ENCODE measurements around the gene MRC1. TPM values are rescaled to one million over a fixed set of nuclear protein-coding genes. Genes with fewer than 3 reads are reported as not detected.

Gene MRC1
- total RNA-seq, 2 donors from 2014 or later: 0.09 TPM; not detected in 1

GRCh38 chr10:17882557-17882956 lies 73.4 kb downstream of the MRC1 start:
- Histone ChIP-seq H3K27me3 (ENCODE audit: control insufficient read depth, insufficient read depth, low read length, poor library complexity, severe bottlenecking) (no peaks in the 10 kb centered on the region), H3K27ac (ENCODE audit: low read depth, low read length) (no peak overlapping the region), H3K4me3 (ENCODE audit: low read length) (no peak overlapping the region), H3K4me1 (ENCODE audit: control insufficient read depth, insufficient read depth, low read length) (no peaks in the 10 kb centered on the region), H3K9ac (ENCODE audit: extremely low read depth, low read length, poor library complexity, severe bottlenecking) (no peak overlapping the region), H3K36me3 (ENCODE audit: control insufficient read depth, insufficient read depth, low read length) (no peaks in the 10 kb centered on the region), H3K9me3 (ENCODE audit: control insufficient read depth, low read length) (peaks cover 8% of the 10 kb centered on the region)
- H3K9me3 Mint-ChIP-seq: peaks cover 6% of the 10 kb centered on the region
- no peaks in the 10 kb centered on the region for H3K36me3 Mint-ChIP-seq (ENCODE audit: low read depth)
- no peak overlapping the region for H3K27ac Mint-ChIP-seq
- WGBS, 2 experiments (ENCODE audit: insufficient coverage in 1 of 2, insufficient read length in 1 of 2): 94% methylated on average over 1 of the region's 1 CpG; no CpG with 5 or more reads in 1 of the 2 experiments
- TF ChIP-seq CTCF (conservative IDR thresholded peaks at IDR 0.05): no peak
- no peaks in the 10 kb centered on the region for H3K27me3 Mint-ChIP-seq (ENCODE audit: insufficient read depth)
- H3K4me3 Mint-ChIP-seq: no peak overlapping the region
- no peak for DNase-seq
- no peaks in the 10 kb centered on the region for H3K4me1 Mint-ChIP-seq

- Histone ChIP-seq H3K4me1 (ENCODE audit: control insufficient read depth, insufficient read depth, low read length) (no peaks in the 10 kb centered on the region), H3K27ac (ENCODE audit: low read depth, low read length) (no peak overlapping the region), H3K36me3 (ENCODE audit: control insufficient read depth, insufficient read depth, low read length) (no peaks in the 10 kb centered on the region), H3K4me3 (ENCODE audit: low read length) (no peak overlapping the region), H3K27me3 (ENCODE audit: control insufficient read depth, insufficient read depth, low read length, poor library complexity, severe bottlenecking) (no peaks in the 10 kb centered on the region), H3K9me3 (ENCODE audit: control insufficient read depth, low read length) (peaks cover 8% of the 10 kb centered on the region), H3K9ac (ENCODE audit: extremely low read depth, low read length, poor library complexity, severe bottlenecking) (no peak overlapping the region)
- TF ChIP-seq CTCF (conservative IDR thresholded peaks at IDR 0.05): no peak
- no peaks in the 10 kb centered on the region for H3K36me3 Mint-ChIP-seq (ENCODE audit: low read depth)
- 90% methylated on average over 1 of the region's 1 CpG; no CpG with 5 or more reads in 1 of the 2 experiments for WGBS, 2 experiments (ENCODE audit: insufficient coverage in 1 of 2, insufficient read length in 1 of 2)
- H3K27me3 Mint-ChIP-seq (ENCODE audit: insufficient read depth): no peaks in the 10 kb centered on the region
- H3K4me3 Mint-ChIP-seq: no peak overlapping the region
- no peak for DNase-seq
- peaks cover 6% of the 10 kb centered on the region for H3K9me3 Mint-ChIP-seq
- no peak overlapping the region for H3K27ac Mint-ChIP-seq
- no peaks in the 10 kb centered on the region for H3K4me1 Mint-ChIP-seq
Measured at GRCh38 chr10:17883621-17884020, 74.5 kb downstream of the MRC1 start.

GRCh38 chr10:17888189-17888588 lies 79.0 kb downstream of the MRC1 start:
- H3K27me3 Mint-ChIP-seq (ENCODE audit: insufficient read depth): no peaks in the 10 kb centered on the region

More at GRCh38 chr10:17888189-17888588, 79.0 kb downstream of the MRC1 start:
- Histone ChIP-seq H3K9me3 (ENCODE audit: control insufficient read depth, low read length) (peaks cover 8% of the 10 kb centered on the region), H3K36me3 (ENCODE audit: control insufficient read depth, insufficient read depth, low read length) (no peaks in the 10 kb centered on the region), H3K27ac (ENCODE audit: low read depth, low read length) (no peak overlapping the region), H3K27me3 (ENCODE audit: control insufficient read depth, insufficient read depth, low read length, poor library complexity, severe bottlenecking) (no peaks in the 10 kb centered on the region), H3K9ac (ENCODE audit: extremely low read depth, low read length, poor library complexity, severe bottlenecking) (no peak overlapping the region), H3K4me1 (ENCODE audit: control insufficient read depth, insufficient read depth, low read length) (no peaks in the 10 kb centered on the region), H3K4me3 (ENCODE audit: low read length) (no peak overlapping the region)
- H3K27ac Mint-ChIP-seq: no peak overlapping the region
- no peaks in the 10 kb centered on the region for H3K36me3 Mint-ChIP-seq (ENCODE audit: low read depth)
- no peak overlapping the region for H3K4me3 Mint-ChIP-seq
- no peak for TF ChIP-seq CTCF (conservative IDR thresholded peaks at IDR 0.05)
- H3K4me1 Mint-ChIP-seq: peaks cover 8% of the 10 kb centered on the region
- no peak for DNase-seq
- peaks cover 6% of the 10 kb centered on the region for H3K9me3 Mint-ChIP-seq

All from endodermal cell (in vitro differentiated cells).